HG03196 (cell line): ENCODE measurements around the gene CHIT1.

Source experiments
- ATAC-seq: cut with Tn5 transposase; IDR thresholded peaks from one replicate; pipeline ENCODE4 v1.9.1; 2021; ENCODE audit not compliant: unreplicated experiment

The CHIT1 gene

DNA sequence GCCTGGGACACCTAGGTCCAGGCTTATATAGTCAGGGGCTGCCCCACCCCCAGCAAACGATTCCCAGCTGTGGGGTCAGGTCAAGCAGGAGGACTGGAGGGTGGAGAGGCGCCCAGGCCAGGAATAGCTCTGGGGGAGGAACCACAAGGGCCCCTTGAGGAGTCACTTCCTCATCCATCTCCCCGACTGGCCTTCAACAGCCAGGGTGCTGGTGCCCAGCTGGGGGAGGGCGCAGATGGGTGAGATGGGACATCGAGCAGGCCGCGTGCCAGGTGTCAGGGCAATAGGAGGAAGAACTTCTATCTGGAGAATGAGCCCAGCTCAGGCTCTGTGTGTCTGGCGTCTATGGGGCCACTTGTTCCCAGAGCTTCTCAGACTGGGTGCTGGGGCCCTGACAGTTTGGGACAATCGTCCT lies 53.6 kb downstream of the CHIT1 start:
- no peak for ATAC-seq

DNA sequence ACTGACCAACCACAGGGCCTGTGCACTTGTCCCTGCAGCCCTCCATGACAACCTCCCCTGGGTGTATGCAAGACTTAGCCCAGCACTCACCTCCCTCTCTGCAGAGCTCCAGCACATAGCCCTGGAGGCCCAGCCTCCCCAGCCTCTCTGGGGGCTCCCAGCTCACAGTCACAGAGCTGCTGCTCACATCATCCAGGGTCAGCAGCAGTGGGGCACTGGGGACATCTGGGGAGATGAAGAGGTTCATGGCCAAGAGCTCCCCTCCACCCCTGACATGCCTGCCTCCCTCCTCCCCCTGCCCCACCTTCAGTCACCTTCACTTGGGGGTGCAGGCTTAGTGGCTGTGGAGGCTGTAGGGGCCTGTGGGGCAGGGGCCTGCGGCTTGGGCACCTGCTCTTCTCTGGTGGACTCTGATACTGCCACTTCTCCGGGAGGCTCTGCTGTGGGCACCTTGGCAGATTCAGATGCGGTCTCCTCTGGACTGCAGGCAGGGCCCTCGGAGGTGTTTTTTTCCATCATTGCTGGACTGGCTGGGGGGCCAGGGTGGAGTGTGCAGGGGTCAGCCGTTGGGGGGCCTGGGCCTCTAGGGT lies 54.1 kb downstream of the CHIT1 start, which contains the start of gene MYBPH:
MYBPH (minus strand) TSS at position 590 of the 590 bp plus-strand sequence; CDS start at position 519, 71 bp downstream.
- no peak for ATAC-seq

GRCh38 chr1:203174324-203174985 lies 55.0 kb downstream of the CHIT1 start:
- ATAC-seq, result no peak

- peak; percentile 82 for ATAC-seq
Observed at GRCh38 chr1:203173566-203173965, 55.9 kb downstream of the CHIT1 start.

GRCh38 chr1:203173011-203173555 lies 56.4 kb downstream of the CHIT1 start:
- no peak for ATAC-seq

- ATAC-seq, result no peak
Observed at GRCh38 chr1:203172184-203173010, 57.1 kb downstream of the CHIT1 start.

DNA sequence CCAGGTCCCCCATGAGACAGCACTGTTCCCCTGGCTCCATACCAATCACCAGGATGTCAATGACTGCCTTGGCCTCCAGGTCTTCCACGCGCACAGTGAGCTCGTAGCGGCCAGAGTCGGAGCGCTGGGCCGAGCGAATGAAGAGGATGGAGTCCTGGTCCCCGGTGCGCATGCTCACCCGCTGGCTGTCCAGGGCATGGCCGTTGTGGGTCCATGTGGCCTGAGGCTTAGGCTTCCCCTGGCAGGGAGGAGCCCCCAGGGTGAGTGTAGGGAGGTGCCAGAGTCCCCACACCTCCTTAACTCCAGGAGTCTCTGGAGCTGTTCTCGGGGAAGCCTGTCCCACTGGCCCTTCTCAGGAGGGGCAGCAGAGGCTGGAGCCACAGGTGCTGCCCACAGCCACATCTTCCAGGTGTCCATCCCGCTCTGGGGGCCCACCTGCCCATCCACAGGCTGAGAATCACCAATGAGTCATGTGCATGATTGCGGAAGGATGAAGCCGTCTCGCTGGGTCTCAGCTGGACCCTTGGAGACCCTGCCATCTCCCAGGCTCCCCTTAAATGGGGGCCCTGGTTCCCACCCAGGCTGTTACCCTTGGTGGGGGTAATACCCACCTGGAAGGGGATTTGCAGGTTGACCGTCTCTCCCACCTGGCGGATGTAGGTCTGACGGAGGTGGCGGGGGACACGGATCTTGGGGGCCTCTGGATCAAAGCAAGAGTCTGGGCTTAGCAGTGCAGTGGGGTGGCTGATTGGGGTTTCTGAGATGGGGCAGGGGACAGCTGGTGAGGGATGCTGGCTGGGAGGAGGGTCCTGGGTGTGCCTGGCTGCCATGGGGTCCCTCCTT lies 57.9 kb downstream of the CHIT1 start:
- no peak for ATAC-seq

DNA sequence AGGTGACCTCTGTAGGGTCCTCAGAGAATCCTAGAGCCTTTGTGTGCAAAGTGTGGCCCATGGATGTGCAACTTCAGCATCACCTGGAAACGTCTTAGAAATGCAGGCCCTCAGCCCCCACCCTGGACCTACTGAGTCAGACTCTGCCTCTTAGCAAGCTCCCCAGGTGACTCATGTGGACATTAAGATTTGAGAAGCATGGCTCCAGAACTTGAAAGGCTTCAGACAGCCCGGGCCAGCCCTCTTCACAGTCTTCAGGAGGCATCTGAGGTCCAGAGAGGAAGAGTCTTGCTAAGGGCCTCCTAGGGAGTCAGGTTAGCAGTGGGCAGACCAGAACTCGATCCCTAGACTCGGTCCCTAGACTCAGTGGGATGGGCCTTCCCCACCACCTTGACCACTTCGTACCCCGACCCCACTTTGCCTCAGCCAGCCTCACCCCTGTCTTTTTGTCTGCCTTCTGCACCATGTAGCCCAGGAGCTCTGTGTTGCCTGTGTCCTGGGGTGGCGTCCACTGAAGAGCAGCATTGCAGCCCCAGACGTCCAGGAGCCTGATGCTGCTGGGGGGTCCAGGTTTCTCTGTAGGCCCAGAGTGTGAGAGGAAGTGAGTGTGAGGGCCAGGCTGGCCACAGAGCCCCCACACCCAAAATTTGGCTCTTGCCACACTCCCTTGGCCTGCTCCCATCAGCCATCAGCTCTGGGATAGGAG lies 58.7 kb downstream of the CHIT1 start:
- no peak for ATAC-seq

DNA sequence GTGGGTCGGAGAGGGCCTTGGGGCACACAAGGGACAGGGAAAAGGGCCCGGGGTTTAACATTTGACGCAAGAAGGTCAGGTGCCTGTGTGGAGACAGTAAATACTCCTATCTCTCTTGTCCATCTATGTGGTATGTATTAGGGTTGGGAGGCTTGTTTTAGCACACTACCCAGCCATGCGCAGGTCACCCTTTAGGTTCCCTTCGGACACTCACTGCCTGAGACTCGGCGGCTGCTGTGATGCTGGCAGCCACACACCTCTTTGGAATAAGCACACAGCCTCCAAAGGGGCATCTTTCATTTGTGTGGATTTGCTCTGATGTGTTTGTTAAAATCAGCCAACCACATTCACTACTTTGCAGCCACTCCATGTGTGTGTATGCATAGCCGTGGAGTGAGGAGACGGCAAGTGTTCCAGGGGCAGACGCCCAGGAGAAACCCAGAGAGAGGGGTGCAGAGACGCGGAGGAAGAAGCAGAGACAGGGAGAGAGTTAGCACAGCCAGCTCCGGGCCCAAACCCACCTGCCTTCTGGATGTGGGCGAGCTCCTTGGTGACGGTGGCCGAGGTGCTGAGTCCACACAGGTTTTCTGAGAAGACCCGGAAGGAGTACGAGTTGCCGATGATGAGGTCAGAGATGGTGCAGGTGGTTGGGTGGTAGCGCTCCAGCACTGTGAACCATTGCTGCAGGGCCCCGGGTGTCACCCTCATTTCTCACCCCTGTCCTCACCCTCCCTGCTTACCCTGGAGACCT lies 59.5 kb downstream of the CHIT1 start:
- no peak for ATAC-seq

DNA sequence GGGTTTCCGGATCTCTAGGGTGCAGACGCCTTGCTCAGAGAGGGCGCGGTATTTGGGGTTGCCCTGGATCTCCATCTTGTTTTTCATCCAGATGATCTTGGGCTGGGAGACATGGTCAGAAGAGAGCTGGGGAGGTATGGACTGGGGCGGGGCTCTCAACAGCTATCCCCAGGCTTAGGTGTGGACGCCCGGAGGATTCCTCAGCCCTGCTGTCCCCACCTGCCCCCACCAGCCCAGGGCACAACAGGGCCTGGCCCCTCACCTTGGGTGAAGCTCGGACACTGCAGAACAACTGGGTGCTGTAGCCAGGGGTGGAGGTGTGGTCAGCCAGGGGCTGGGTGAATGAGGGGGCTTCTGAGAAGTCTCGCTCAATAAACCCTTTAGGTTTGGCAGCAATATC lies 60.5 kb downstream of the CHIT1 start:
- no peak for ATAC-seq

DNA sequence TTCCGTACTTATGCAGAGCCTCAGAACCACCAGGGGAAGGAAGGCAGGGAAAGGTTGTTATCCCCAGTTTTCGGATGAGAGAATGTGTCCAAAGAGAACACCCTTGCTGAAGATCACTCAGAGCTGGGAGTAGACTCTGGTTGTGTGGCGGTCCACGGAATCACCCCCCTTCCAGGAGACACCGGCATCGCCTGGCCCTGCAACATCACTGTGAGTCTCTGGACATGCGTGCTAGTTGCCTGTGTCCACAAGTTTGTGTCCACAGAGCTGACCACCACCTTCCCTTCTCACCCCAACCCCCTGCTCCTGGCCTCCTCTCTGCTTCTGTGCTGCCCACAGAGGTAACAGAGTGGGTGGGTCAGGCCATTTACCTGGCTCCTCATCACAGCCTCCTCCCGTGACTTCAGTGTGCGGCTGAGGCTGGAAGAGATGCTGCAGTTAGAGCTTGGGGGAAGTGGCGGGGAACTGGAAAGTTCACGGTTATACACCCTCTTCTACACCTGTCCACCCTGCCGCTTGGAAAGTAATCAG lies 61.2 kb downstream of the CHIT1 start:
- ATAC-seq, result no peak

DNA sequence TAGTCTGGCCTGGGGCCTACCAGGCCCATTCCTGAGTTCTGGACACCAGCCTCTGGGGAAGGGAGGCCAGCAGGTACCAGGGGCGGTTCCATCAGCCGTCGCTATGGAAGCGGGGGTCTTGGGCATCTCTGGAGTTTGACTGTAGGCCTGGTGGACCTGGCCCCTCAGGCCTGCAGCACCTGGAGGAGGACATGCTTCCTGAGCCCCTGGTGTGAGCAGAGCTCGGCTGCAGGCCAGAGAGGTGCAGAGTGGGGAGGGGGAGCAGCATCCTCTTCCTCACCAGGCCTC lies 61.6 kb downstream of the CHIT1 start:
- ATAC-seq, result no peak

GRCh38 chr1:203167026-203167912 lies 62.2 kb downstream of the CHIT1 start:
- no peak for ATAC-seq

GRCh38 chr1:203166192-203166940 lies 63.1 kb downstream of the CHIT1 start:
- ATAC-seq, result no peak
